Activated T-helper 17 cell treated with anti-CD3 and anti-CD28 coated beads, Interleukin-2, amount 50 U/mL, for 72 hours (primary cell): Measurements from ENCODE around the gene HSD11B1. TPM values are rescaled to one million over a fixed set of nuclear protein-coding genes. Genes with fewer than 3 reads are reported as not detected.

Experiments used
- ATAC-seq: fragments of 150-1000 bp; cut with Tn5 transposase; replicated peaks from 2 replicates; pipeline ENCODE4 v1.10.0; 2021; ENCODE audit warnings: mild to moderate bottlenecking, moderate library complexity
- H3K27ac Mint-ChIP-seq: one replicate; pipeline ENCODE4 v1.8.0; 2022; ENCODE audit warnings: mixed read lengths
- H3K27me3 Mint-ChIP-seq: one replicate; pipeline ENCODE4 v1.8.0; 2022; ENCODE audit warnings: mixed read lengths
- H3K36me3 Mint-ChIP-seq: one replicate; pipeline ENCODE4 v1.8.0; 2022; ENCODE audit warnings: low read depth, mild to moderate bottlenecking, mixed read lengths
- H3K4me1 Mint-ChIP-seq: one replicate; pipeline ENCODE4 v1.8.0; 2022; ENCODE audit warnings: mixed read lengths
- H3K4me3 Mint-ChIP-seq: one replicate; pipeline ENCODE4 v1.8.0; 2022; ENCODE audit warnings: mild to moderate bottlenecking, mixed read lengths
- H3K9me3 Mint-ChIP-seq: one replicate; pipeline ENCODE4 v1.8.0; 2022; ENCODE audit warnings: mixed read lengths
- total RNA-seq, 2 donors: library from RNA; stranded (reverse); gene quantifications; one replicate each; pipeline ENCODE4 v1.2.3, GENCODE V29; 2022

HSD11B1 gene
- total RNA-seq, 2 donors from 2014 or later: 2.4 to 9.7 TPM

DNA sequence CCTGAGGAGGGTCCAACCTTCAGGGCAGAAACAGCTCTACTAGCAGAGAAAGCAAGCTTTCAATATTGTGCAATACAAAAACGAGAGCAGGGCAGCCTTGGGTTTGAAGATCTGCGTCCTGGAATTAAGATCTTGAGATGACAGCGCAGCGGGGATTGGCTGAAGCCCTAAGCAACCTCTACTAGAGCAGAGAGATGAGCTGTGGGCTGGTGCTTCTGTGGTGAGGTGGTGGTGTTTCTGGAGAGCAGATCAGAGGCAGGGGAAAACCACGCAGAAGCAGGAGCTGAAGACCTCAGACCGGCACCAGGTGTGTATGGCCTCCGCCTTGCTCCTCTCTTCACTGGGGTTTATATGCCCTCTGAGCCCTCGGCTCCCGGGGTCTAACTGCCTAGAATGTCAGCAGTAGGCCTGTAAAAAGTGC is 63.7 kb downstream of the HSD11B1 start:
- no peak overlapping the region for H3K4me3 Mint-ChIP-seq
- peaks cover 36% of the 10 kb centered on the region for H3K4me1 Mint-ChIP-seq
- H3K9me3 Mint-ChIP-seq: no peaks in the 10 kb centered on the region
- H3K36me3 Mint-ChIP-seq: no peaks in the 10 kb centered on the region
- H3K27ac Mint-ChIP-seq: no peak overlapping the region
- H3K27me3 Mint-ChIP-seq: no peaks in the 10 kb centered on the region
- peak; percentile 85 for ATAC-seq

DNA sequence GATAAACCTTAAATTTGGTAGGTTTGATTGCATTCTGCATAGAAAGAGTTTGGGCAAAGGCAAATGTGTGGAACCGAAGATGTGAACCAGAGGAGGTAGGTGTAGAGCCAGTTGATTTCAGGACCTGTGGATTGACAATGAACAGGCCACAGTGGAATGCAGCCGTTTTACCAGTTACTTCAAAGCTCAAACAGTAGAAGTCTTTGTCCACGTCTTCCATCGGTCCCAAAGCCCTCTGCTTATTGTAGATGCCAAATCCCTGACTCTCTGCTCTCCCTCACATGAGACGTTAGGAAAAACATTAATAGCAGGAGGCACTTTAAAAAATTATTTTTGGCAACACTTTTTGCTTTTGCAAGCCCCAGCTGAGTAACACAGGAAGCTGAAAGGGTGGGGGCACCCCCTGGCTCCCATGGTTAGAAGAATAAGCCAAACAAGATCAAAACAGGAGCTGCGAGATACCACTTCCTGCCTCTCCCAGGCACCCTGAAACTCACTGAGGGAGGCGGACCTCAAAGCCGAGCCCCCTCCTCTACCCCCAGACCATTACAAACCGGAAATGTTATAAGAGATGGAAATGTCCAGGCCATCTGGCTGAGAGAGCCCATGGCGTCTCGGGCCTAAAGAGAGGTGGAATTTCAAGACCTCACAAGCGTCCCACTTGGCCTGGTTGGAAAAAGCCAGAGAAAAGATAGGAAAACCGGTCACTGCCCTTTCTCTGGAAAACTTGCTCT is 64.7 kb downstream of the HSD11B1 start:
- peak; percentile 79 for ATAC-seq
- H3K36me3 Mint-ChIP-seq: no peaks in the 10 kb centered on the region
- H3K27me3 Mint-ChIP-seq: no peaks in the 10 kb centered on the region
- no peak overlapping the region for H3K4me3 Mint-ChIP-seq
- no peak overlapping the region for H3K27ac Mint-ChIP-seq
- peaks cover 38% of the 10 kb centered on the region for H3K4me1 Mint-ChIP-seq
- no peaks in the 10 kb centered on the region for H3K9me3 Mint-ChIP-seq

DNA sequence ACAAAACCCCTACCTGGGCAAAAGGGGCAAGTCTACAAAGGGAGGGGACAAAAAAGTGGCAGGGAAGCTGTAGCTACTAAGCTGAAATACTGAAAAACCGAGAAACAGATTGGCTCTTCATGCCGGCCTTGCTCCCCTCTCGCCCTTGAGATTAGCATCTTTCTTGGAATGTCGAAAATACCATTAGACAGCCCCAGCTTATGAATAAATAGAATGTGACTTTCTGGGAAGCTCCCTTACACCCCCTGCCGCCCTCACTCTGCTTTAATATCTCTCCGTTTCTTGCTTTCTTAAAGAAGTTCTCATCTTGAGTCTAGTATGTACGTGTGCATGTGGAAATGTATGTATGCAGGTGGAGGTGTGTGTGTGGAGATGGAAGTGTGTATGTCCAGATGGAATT is 65.3 kb downstream of the HSD11B1 start:
- no peaks in the 10 kb centered on the region for H3K9me3 Mint-ChIP-seq

DNA sequence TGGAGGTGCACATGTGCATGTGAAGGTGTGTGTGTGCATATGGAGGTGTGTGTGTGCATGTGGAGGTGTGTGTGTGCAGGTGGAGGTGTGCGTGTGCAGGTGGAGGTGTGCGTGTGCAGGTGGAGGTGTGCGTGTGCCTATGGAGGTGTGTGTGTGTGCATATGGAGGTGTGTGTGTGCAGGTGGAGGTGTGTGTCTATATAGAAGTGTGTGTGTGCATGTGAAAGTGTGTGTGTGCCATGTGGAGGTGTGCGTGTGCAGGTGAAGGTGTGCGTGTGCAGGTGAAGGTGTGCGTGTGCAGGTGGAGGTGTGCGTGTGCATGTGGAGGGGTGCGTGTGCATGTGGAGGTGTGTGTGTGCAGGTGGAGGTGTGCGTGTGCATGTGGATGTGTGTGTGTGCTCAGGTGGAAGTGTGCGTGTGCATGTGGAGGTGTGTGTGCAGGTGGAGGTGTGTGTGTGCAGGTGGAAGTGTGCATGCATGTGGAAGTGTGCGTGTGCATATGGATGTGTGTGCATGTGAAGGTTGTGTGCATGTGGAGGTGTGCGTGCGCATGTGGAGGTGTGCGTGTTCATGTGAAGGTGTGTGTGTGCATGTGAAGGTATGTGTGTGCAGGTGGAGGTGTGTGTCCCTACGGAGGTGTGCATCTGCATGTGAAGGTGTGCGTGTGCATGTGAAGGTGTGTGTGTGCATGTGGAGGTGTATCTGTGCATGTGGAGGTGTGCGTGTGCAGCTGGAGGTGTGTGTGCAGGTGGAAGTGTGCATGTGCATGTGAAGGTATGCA is 66.2 kb downstream of the HSD11B1 start:
- Mint-ChIP-seq H3K4me1 (peaks cover 43% of the 10 kb centered on the region), H3K9me3 (no peaks in the 10 kb centered on the region), H3K27ac (no peak overlapping the region), H3K36me3 (no peaks in the 10 kb centered on the region), H3K4me3 (no peak overlapping the region), H3K27me3 (no peaks in the 10 kb centered on the region)
- no peak for ATAC-seq

More for the DNA sequence above, 65.3 kb downstream of the HSD11B1 start:
- Mint-ChIP-seq H3K27me3 (no peaks in the 10 kb centered on the region), H3K36me3 (no peaks in the 10 kb centered on the region), H3K4me3 (no peak overlapping the region), H3K4me1 (peaks cover 41% of the 10 kb centered on the region), H3K27ac (no peak overlapping the region)
- no peak for ATAC-seq

DNA sequence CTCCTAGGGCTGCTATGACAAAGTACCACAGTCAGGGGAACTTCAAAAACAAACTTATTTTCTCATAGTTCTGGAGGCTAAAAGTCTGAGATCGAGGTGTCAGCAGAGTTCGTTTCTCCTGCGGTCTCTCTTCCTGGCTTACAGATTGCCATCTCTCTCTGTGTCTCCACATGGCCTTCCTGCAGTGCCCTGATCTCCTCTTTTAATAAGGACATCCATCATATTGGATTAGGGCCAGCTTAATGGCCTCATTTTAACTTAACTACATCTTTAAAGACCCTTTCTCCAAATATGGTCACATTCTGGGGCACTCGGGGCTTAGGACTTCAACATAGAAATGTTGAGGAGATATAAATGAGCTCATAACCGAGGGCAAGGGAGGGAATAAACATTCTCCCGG is 67.5 kb downstream of the HSD11B1 start:
- no peaks in the 10 kb centered on the region for H3K36me3 Mint-ChIP-seq
- H3K27me3 Mint-ChIP-seq: no peaks in the 10 kb centered on the region
- H3K4me1 Mint-ChIP-seq: peaks cover 31% of the 10 kb centered on the region
- ATAC-seq: no peak
- no peaks in the 10 kb centered on the region for H3K9me3 Mint-ChIP-seq
- no peak overlapping the region for H3K27ac Mint-ChIP-seq
- H3K4me3 Mint-ChIP-seq: no peak overlapping the region

DNA sequence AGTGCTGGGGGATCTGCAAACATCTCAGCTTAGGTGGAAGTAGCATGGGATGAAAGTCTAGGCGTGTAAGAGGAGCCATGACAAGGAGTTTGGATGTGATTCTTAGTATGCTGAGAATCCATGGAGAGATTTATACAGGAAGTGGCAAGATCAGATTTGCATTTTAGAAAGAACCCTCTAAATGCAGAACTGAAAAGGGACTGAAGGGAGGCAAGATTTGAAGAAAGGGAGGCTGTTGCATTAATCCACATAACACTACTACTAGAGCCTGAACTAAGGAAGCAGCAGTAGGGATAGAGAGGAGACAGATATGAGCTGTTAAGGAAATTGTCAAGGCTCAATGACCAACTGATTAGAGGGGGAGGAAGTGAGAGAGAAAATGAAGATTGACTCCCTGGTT is 69.9 kb downstream of the HSD11B1 start:
- ATAC-seq: no peak

DNA sequence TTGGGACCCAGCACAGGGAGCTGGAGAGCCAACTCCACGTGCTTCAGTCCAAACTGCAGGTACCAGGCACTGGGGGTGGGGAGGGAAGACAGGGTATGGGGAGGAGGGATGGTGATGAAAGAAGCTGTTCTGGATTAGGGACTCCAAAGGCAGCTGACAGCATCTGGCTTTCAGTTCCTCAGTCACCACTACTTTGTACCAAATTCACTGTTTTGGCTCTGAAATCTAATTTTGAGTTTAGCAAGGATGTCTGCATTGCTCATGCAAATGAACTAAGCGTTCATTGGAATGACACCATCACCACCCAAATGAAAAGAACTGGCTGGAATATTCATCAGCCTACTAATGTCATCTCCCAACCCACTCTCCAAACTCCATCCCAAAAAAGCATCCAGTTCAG is 71.0 kb downstream of the HSD11B1 start:
- Mint-ChIP-seq H3K4me1 (peaks cover 21% of the 10 kb centered on the region), H3K4me3 (no peak overlapping the region), H3K27ac (peak overlapping the region; percentile 78), H3K27me3 (no peaks in the 10 kb centered on the region), H3K36me3 (no peaks in the 10 kb centered on the region), H3K9me3 (no peaks in the 10 kb centered on the region)
- ATAC-seq: no peak

More for the DNA sequence above, 69.9 kb downstream of the HSD11B1 start:
- H3K27me3 Mint-ChIP-seq: no peaks in the 10 kb centered on the region
- H3K9me3 Mint-ChIP-seq: no peaks in the 10 kb centered on the region
- no peaks in the 10 kb centered on the region for H3K36me3 Mint-ChIP-seq
- peak overlapping the region; percentile 78 for H3K27ac Mint-ChIP-seq
- H3K4me3 Mint-ChIP-seq: no peak overlapping the region
- H3K4me1 Mint-ChIP-seq: peaks cover 19% of the 10 kb centered on the region

DNA sequence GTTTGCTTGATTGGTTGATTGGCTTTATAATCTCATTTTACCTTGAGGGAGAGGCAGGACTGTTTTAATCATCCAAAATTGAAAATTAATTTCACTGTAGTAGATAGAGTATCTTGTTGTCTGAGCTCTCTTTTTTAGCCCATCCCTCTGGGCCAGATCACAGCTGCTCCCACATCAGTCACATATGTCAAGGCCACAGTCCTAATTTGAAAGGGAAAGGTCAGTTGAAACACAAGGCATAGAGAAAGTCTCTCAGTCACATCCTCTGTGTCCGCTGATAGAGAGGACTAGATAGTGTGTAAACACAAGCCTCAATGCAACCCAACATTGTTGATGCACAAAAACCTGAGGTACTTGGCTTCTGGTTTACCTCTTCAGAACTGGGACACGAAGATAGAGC is 72.9 kb downstream of the HSD11B1 start:
- Mint-ChIP-seq H3K4me3 (no peak overlapping the region), H3K9me3 (no peaks in the 10 kb centered on the region), H3K27me3 (no peaks in the 10 kb centered on the region), H3K27ac (peak overlapping the region; percentile 78), H3K36me3 (no peaks in the 10 kb centered on the region), H3K4me1 (peaks cover 22% of the 10 kb centered on the region)
- ATAC-seq: no peak

DNA sequence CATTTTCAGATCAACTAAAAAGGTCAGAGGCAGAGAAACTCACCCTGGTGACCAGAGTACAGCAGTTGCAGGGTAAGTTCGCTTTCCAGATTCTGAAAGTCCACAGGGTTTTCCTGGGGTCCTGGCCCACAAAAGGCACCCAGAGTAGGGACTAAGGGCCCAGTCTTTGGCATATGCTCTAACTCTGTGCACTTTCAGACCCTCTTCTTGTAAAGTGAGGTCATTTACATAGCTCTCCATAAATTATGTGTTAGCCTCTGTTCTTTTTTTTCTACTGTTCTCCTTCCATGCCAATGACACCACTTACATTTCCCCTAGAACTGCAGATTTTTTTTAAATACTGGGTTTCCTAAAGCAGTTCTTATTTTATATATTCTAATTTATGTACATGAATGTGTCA is 73.5 kb downstream of the HSD11B1 start:
- H3K4me1 Mint-ChIP-seq: peaks cover 25% of the 10 kb centered on the region
- no peaks in the 10 kb centered on the region for H3K27me3 Mint-ChIP-seq
- ATAC-seq: no peak
- H3K4me3 Mint-ChIP-seq: no peak overlapping the region
- H3K36me3 Mint-ChIP-seq: no peaks in the 10 kb centered on the region
- no peaks in the 10 kb centered on the region for H3K9me3 Mint-ChIP-seq
- peak overlapping the region; percentile 78 for H3K27ac Mint-ChIP-seq

DNA sequence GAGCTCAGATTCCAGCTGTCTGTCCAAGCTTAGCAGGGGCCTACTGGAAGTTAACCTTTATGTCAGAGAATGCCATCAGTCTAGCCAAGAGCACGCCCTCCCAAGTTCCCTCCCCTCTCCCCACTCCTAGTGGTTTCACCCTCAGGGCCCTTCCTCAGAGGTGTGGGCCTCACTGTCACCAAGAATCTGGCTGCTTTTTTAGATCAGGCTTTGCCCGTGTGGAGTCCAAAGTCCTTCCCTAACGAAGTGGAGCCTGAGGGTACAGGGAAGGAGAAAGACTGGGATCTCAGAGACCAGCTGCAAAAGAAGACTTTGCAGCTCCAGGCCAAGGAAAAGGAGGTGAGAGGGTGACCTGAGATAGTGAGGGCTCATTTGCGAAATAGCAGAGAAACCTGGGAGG is 75.6 kb downstream of the HSD11B1 start:
- no peak for ATAC-seq
- Mint-ChIP-seq H3K4me1 (peaks cover 20% of the 10 kb centered on the region), H3K4me3 (no peak overlapping the region), H3K36me3 (no peaks in the 10 kb centered on the region), H3K27ac (peak overlapping the region; percentile 78), H3K9me3 (no peaks in the 10 kb centered on the region), H3K27me3 (no peaks in the 10 kb centered on the region)

DNA sequence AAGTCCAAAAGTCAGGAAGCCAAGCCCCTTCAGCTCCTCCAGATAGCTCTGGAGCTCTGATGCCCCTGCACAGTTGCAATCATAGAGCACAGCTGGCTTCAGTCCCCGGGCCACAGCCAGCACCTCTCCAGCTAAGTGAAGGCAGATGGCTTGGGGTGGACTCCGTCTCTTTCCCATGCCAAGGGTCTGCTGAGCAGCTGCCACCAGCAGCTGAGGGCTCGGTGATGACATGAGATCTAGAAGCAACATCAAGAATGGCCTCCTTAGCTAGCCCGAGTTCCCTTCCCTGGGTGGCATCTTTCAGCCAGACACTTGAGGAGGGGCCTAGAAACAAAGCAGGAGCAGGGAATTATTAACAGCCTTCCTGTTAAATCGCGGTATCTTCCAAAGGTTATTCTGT is 78.7 kb downstream of the HSD11B1 start:
- Mint-ChIP-seq H3K36me3 (no peaks in the 10 kb centered on the region), H3K27me3 (no peaks in the 10 kb centered on the region), H3K4me1 (peaks cover 18% of the 10 kb centered on the region), H3K9me3 (no peaks in the 10 kb centered on the region), H3K27ac (peak overlapping the region; percentile 98), H3K4me3 (peak overlapping the region; percentile 91)
- ATAC-seq: no peak

Other genes starting within 250 kb of the HSD11B1 start
- gene CAMK1G, start 121.1 kb upstream of the HSD11B1 start, total RNA-seq: under 1 TPM in 1 of 2 donors, not detected in 1; 0.21 TPM
- gene LAMB3, start 52.4 kb upstream of the HSD11B1 start, total RNA-seq: 10 to 100 TPM in 1 of 2 donors, 1 to 10 TPM in 1; 7.2 to 11.9 TPM
- 10 to 100 TPM; 16.1 to 17.1 TPM for gene G0S2, start 29.4 kb upstream of the HSD11B1 start, total RNA-seq
- 100 to 1,000 TPM; 175 to 184 TPM for gene TRAF3IP3, start 51.2 kb downstream of the HSD11B1 start, total RNA-seq
- gene C1orf74, start 79.7 kb downstream of the HSD11B1 start, total RNA-seq: 1 to 10 TPM; 2.5 to 3.8 TPM
- 1 to 10 TPM in 1 of 2 donors, under 1 TPM in 1; 0.35 to 1.7 TPM for gene IRF6, start 101.3 kb downstream of the HSD11B1 start, total RNA-seq
- gene UTP25, start 123.1 kb downstream of the HSD11B1 start, total RNA-seq: 10 to 100 TPM; 12.0 to 17.5 TPM
- gene SYT14, start 233.4 kb downstream of the HSD11B1 start, total RNA-seq: not detected